ENCODE data around the gene WWOX. TPM values are rescaled to one million over a fixed set of nuclear protein-coding genes. Genes with fewer than 3 reads are reported as not detected.

Gene WWOX
- total and polyA plus RNA-seq, 2 of the 4 experiments (the other 2 are of a cell fraction) = 2.7 to 5.4 TPM

GRCh38 chr16:78311831-78312230 is 212.4 kb downstream of the WWOX start:
- no peaks in the 10 kb centered on the region for H3K79me1 ChIP-seq (ENCODE audit: low read depth in 1 of 2, low read length in 2 of 2)
- H3K9me3 ChIP-seq (ENCODE audit: control insufficient read depth, insufficient read depth, low read length) = peaks cover 6% of the 10 kb centered on the region
- no TSS peak for BruUV-seq (replicated peaks)
- no peak overlapping the region for H4K91ac ChIP-seq (ENCODE audit: insufficient read depth, low read depth, low read length)
- in situ Hi-C loops (cut with MboI; ENCODE audit: low sequenced_read_pairs) = no loop called here
- no peak overlapping the region for H3K4me3 ChIP-seq (ENCODE audit: insufficient read depth, low read depth, low read length)
- H3K27me3 ChIP-seq (ENCODE audit: control insufficient read depth, insufficient read depth, low read length) = no peaks in the 10 kb centered on the region
- dilution Hi-C loops (cut with HindIII; ENCODE audit: low sequenced_read_pairs, unreplicated experiment) = no loop called here
- peaks cover 2% of the 10 kb centered on the region; the same call in 1 of the 2 replicates for H3K4me1 ChIP-seq (ENCODE audit: control insufficient read depth, insufficient read depth, low read length)
- H3K27ac ChIP-seq (ENCODE audit: insufficient read depth, low read length) = no peak overlapping the region
- WGBS, 2 experiments (ENCODE audit: extremely low coverage in 2 of 2, insufficient read length in 1 of 2) = 80% methylated on average over 1 of the region's 4 CpGs; no CpG with 5 or more reads in 1 of the 2 experiments
- H2BK120ac ChIP-seq (ENCODE audit: low read depth, low read length) = no peak overlapping the region
- no peak overlapping the region for H2AK9ac ChIP-seq (replicated peaks; ENCODE audit: low read depth, low read length, poor library complexity)
- no peak overlapping the region for H3K14ac ChIP-seq (replicated peaks; ENCODE audit: low read depth, low read length)
- H4K5ac ChIP-seq (ENCODE audit: low read depth, low read length) = no peak overlapping the region; the same call in 1 of the 2 replicates
- DNase-seq (no peak), ATAC-seq (ENCODE audit: low read depth) (no peak)
- H2BK5ac ChIP-seq (ENCODE audit: low read depth, low read length, poor library complexity, severe bottlenecking) = no peak overlapping the region
- intact Hi-C loops (cut with micrococcal nuclease) = no loop called here
- H2BK15ac ChIP-seq (ENCODE audit: low read depth, low read length) = no peak overlapping the region
- no peak overlapping the region for H3K56ac ChIP-seq (ENCODE audit: extremely low read depth, insufficient read depth, low read length)
- H3K4ac ChIP-seq (ENCODE audit: low read depth, low read length) = no peak overlapping the region
- H3K18ac ChIP-seq (ENCODE audit: low read depth, low read length) = no peak overlapping the region; the same call in 1 of the 2 replicates
- H3K9ac ChIP-seq (ENCODE audit: low read depth, low read length) = no peak overlapping the region
- no peak overlapping the region for H4K8ac ChIP-seq (ENCODE audit: low read depth in 2 of 2, low read length in 2 of 2)
- CTCF ChIA-PET = no interaction called here
- H3K36me3 ChIP-seq (ENCODE audit: control insufficient read depth, insufficient read depth, low read length) = no peaks in the 10 kb centered on the region
- H3K4me2 ChIP-seq (ENCODE audit: low read depth, low read length) = no peak overlapping the region
- H2AFZ ChIP-seq (replicated peaks; ENCODE audit: low read length, poor library complexity) = no peak overlapping the region
- POLR2A ChIA-PET (ENCODE audit: unreplicated experiment) = no interaction called here
- no peak overlapping the region for H2AK5ac ChIP-seq (ENCODE audit: low read depth, low read length)
- no peak overlapping the region for H2BK20ac ChIP-seq (ENCODE audit: low read depth, low read length)
- no peak for TF ChIP-seq CHD1 (IDR thresholded peaks at IDR 0.05; ENCODE audit: low read depth, low read length)
- no peak for TF ChIP-seq RAD21 (IDR thresholded peaks at IDR 0.05; ENCODE audit: low read length)
- no peak for TF ChIP-seq USF2 (IDR thresholded peaks at IDR 0.05; ENCODE audit: low read depth, low read length)
- no peak for TF ChIP-seq MXI1 (IDR thresholded peaks at IDR 0.05; ENCODE audit: borderline replicate concordance, low read depth, low read length)
- TF ChIP-seq FOS (IDR thresholded peaks at IDR 0.05; ENCODE audit: low read depth, low read length) = no peak
- no peak for TF ChIP-seq RFX5 (IDR thresholded peaks at IDR 0.05; ENCODE audit: low read depth, low read length)
- no peak for TF ChIP-seq RCOR1 (IDR thresholded peaks at IDR 0.05; ENCODE audit: insufficient replicate concordance, low read length)
- TF ChIP-seq MAFK (IDR thresholded peaks at IDR 0.05; ENCODE audit: low read depth, low read length) = no peak
- no peak for TF ChIP-seq CEBPB (IDR thresholded peaks at IDR 0.05; ENCODE audit: low read depth, low read length)
- TF ChIP-seq CTCF (conservative IDR thresholded peaks at IDR 0.05; ENCODE audit: low read depth, low read length) = no peak
- TF ChIP-seq BHLHE40 (IDR thresholded peaks at IDR 0.05; ENCODE audit: low read depth, low read length) = no peak
- no peak for TF ChIP-seq MAZ (IDR thresholded peaks at IDR 0.05; ENCODE audit: borderline replicate concordance, low read depth, low read length)
- TF ChIP-seq NFE2L2 (IDR thresholded peaks at IDR 0.05; ENCODE audit: low read depth, low read length) = no peak
- H4K20me1 ChIP-seq (ENCODE audit: insufficient read depth, low read length) = no peaks in the 10 kb centered on the region
- H3K9me1 ChIP-seq (ENCODE audit: insufficient read depth, low read length) = no peaks in the 10 kb centered on the region
- H3K23ac ChIP-seq (ENCODE audit: low read depth, low read length) = no peak overlapping the region
